ENCODE results near the gene SLC7A11. TPM values are rescaled to one million over a fixed set of nuclear protein-coding genes. Genes with fewer than 3 reads are reported as not detected.

The SLC7A11 gene
- 1 to 10 TPM; 7.6 to 9.1 TPM for total RNA-seq

- ATAC-seq (peak; percentile 94), DNase-seq (ENCODE audit: low spot score) (peak; percentile 60)
- no peaks in the 10 kb centered on the region for H3K27me3 Mint-ChIP-seq
- peak within 1 kb of the TSS; percentile 93 for H3K4me3 Mint-ChIP-seq
- peaks cover 8 to 13% of the 10 kb centered on the region in 2 donors for H3K4me1 Mint-ChIP-seq (ENCODE audit: low read depth in 2 of 2)
- H3K9me3 Mint-ChIP-seq = no peaks in the 10 kb centered on the region
- peak within 1 kb of the TSS; percentile 86 to 88 for H3K27ac Mint-ChIP-seq
- peaks cover 6% of the 10 kb centered on the region for H3K36me3 Mint-ChIP-seq
These were observed at the start of gene SLC7A11 for GRCh38 chr4:138242076-138242833. Gene SLC7A11 (minus strand): TSS chr4:138242349. CDS start chr4:138242069, 280 bp downstream.

- Mint-ChIP-seq H3K36me3 (no peaks in the 10 kb centered on the region), H3K9me3 (peaks cover 6% of the 10 kb centered on the region), H3K27me3 (no peaks in the 10 kb centered on the region), H3K4me1 (ENCODE audit: low read depth in 2 of 2) (no peaks in the 10 kb centered on the region), H3K27ac (no peak overlapping the region), H3K4me3 (no peak overlapping the region)
- DNase-seq (ENCODE audit: low spot score) (no peak), ATAC-seq (no peak)
These were observed 49.3 kb upstream of the SLC7A11 start for GRCh38 chr4:138291431-138291830.

- H3K4me3 Mint-ChIP-seq = no peak overlapping the region
- DNase-seq (ENCODE audit: low spot score) = no peak
- H3K36me3 Mint-ChIP-seq = no peaks in the 10 kb centered on the region
- H3K27me3 Mint-ChIP-seq = no peaks in the 10 kb centered on the region
- no peak for ATAC-seq
- no peak overlapping the region for H3K27ac Mint-ChIP-seq
- H3K4me1 Mint-ChIP-seq (ENCODE audit: low read depth in 2 of 2) = no peaks in the 10 kb centered on the region
- peaks cover 5% of the 10 kb centered on the region for H3K9me3 Mint-ChIP-seq
These were observed 48.7 kb upstream of the SLC7A11 start for GRCh38 chr4:138290805-138291204.

- DNase-seq (ENCODE audit: low spot score) (no peak), ATAC-seq (no peak)
- Mint-ChIP-seq H3K27me3 (no peaks in the 10 kb centered on the region), H3K36me3 (no peaks in the 10 kb centered on the region), H3K9me3 (peaks cover 12% of the 10 kb centered on the region), H3K4me1 (ENCODE audit: low read depth in 2 of 2) (no peaks in the 10 kb centered on the region), H3K4me3 (no peak overlapping the region), H3K27ac (no peak overlapping the region)
These were observed 37.1 kb upstream of the SLC7A11 start for GRCh38 chr4:138279286-138279685.

- Mint-ChIP-seq H3K27ac (no peak overlapping the region), H3K4me3 (no peak overlapping the region), H3K4me1 (ENCODE audit: low read depth in 2 of 2) (no peaks in the 10 kb centered on the region), H3K9me3 (peaks cover 9% of the 10 kb centered on the region), H3K36me3 (no peaks in the 10 kb centered on the region), H3K27me3 (no peaks in the 10 kb centered on the region)
- ATAC-seq (no peak), DNase-seq (ENCODE audit: low spot score) (no peak)
These were observed 35.0 kb upstream of the SLC7A11 start for GRCh38 chr4:138277133-138277532.

- H3K4me1 Mint-ChIP-seq (ENCODE audit: low read depth in 2 of 2) = no peaks in the 10 kb centered on the region
- H3K9me3 Mint-ChIP-seq = peaks cover 11% of the 10 kb centered on the region
- H3K27ac Mint-ChIP-seq = no peak overlapping the region
- no peaks in the 10 kb centered on the region for H3K36me3 Mint-ChIP-seq
- H3K27me3 Mint-ChIP-seq = no peaks in the 10 kb centered on the region
- no peak for ATAC-seq
- H3K4me3 Mint-ChIP-seq = no peak overlapping the region
- no peak for DNase-seq (ENCODE audit: low spot score)
These were observed 33.9 kb upstream of the SLC7A11 start for GRCh38 chr4:138275963-138276621.

- ATAC-seq (no peak), DNase-seq (ENCODE audit: low spot score) (no peak)
- Mint-ChIP-seq H3K27ac (no peak overlapping the region), H3K9me3 (peaks cover 11% of the 10 kb centered on the region), H3K4me1 (ENCODE audit: low read depth in 2 of 2) (no peaks in the 10 kb centered on the region), H3K4me3 (no peak overlapping the region), H3K27me3 (no peaks in the 10 kb centered on the region), H3K36me3 (no peaks in the 10 kb centered on the region)
These were observed 33.1 kb upstream of the SLC7A11 start for GRCh38 chr4:138275216-138275615.

GRCh38 chr4:138269175-138269574 is 27.0 kb upstream of the SLC7A11 start:
- Mint-ChIP-seq H3K36me3 (no peaks in the 10 kb centered on the region), H3K27ac (no peak overlapping the region), H3K9me3 (peaks cover 11% of the 10 kb centered on the region), H3K4me3 (no peak overlapping the region), H3K4me1 (ENCODE audit: low read depth in 2 of 2) (no peaks in the 10 kb centered on the region), H3K27me3 (no peaks in the 10 kb centered on the region)
- ATAC-seq (no peak), DNase-seq (ENCODE audit: low spot score) (no peak)

- ATAC-seq (no peak), DNase-seq (ENCODE audit: low spot score) (no peak)
- Mint-ChIP-seq H3K9me3 (peaks cover 13% of the 10 kb centered on the region), H3K4me1 (ENCODE audit: low read depth in 2 of 2) (no peaks in the 10 kb centered on the region), H3K27me3 (no peaks in the 10 kb centered on the region), H3K36me3 (no peaks in the 10 kb centered on the region), H3K4me3 (no peak overlapping the region), H3K27ac (no peak overlapping the region)
These were observed 25.7 kb upstream of the SLC7A11 start for GRCh38 chr4:138267835-138268234.

GRCh38 chr4:138266948-138267347 is 24.8 kb upstream of the SLC7A11 start:
- Mint-ChIP-seq H3K27me3 (no peaks in the 10 kb centered on the region), H3K9me3 (peaks cover 13% of the 10 kb centered on the region), H3K4me1 (ENCODE audit: low read depth in 2 of 2) (no peaks in the 10 kb centered on the region), H3K27ac (no peak overlapping the region), H3K36me3 (no peaks in the 10 kb centered on the region), H3K4me3 (no peak overlapping the region)
- ATAC-seq (no peak), DNase-seq (ENCODE audit: low spot score) (no peak)

GRCh38 chr4:138263247-138263816 is 21.2 kb upstream of the SLC7A11 start:
- H3K9me3 Mint-ChIP-seq = peaks cover 11% of the 10 kb centered on the region
- no peaks in the 10 kb centered on the region for H3K27me3 Mint-ChIP-seq
- DNase-seq (ENCODE audit: low spot score) = no peak
- no peak for ATAC-seq
- no peak overlapping the region for H3K27ac Mint-ChIP-seq
- no peaks in the 10 kb centered on the region for H3K36me3 Mint-ChIP-seq
- H3K4me1 Mint-ChIP-seq (ENCODE audit: low read depth in 2 of 2) = no peaks in the 10 kb centered on the region
- H3K4me3 Mint-ChIP-seq = no peak overlapping the region

- Mint-ChIP-seq H3K9me3 (peaks cover 8% of the 10 kb centered on the region), H3K27me3 (no peaks in the 10 kb centered on the region), H3K36me3 (no peaks in the 10 kb centered on the region), H3K4me1 (ENCODE audit: low read depth in 2 of 2) (no peaks in the 10 kb centered on the region), H3K4me3 (no peak overlapping the region), H3K27ac (no peak overlapping the region)
- no peak for ATAC-seq
- DNase-seq (ENCODE audit: low spot score) = no peak
These were observed 20.3 kb upstream of the SLC7A11 start for GRCh38 chr4:138262469-138262868.

- H3K4me1 Mint-ChIP-seq (ENCODE audit: low read depth in 2 of 2) = no peaks in the 10 kb centered on the region
- H3K27ac Mint-ChIP-seq = no peak overlapping the region
- H3K9me3 Mint-ChIP-seq = peaks cover 9% of the 10 kb centered on the region
- H3K36me3 Mint-ChIP-seq = no peaks in the 10 kb centered on the region
- H3K4me3 Mint-ChIP-seq = no peak overlapping the region
- DNase-seq (ENCODE audit: low spot score) = no peak
- no peaks in the 10 kb centered on the region for H3K27me3 Mint-ChIP-seq
- ATAC-seq = no peak
These were observed 19.9 kb upstream of the SLC7A11 start for GRCh38 chr4:138262030-138262429.

- Mint-ChIP-seq H3K27ac (no peak overlapping the region), H3K4me1 (ENCODE audit: low read depth in 2 of 2) (no peaks in the 10 kb centered on the region), H3K36me3 (no peaks in the 10 kb centered on the region), H3K27me3 (no peaks in the 10 kb centered on the region), H3K4me3 (no peak overlapping the region), H3K9me3 (peaks cover 11% of the 10 kb centered on the region)
- DNase-seq (ENCODE audit: low spot score) (no peak), ATAC-seq (no peak)
These were observed 17.7 kb upstream of the SLC7A11 start for GRCh38 chr4:138259824-138260223.
